ENCODE results near the gene TTC31.

TTC31 gene

DNA sequence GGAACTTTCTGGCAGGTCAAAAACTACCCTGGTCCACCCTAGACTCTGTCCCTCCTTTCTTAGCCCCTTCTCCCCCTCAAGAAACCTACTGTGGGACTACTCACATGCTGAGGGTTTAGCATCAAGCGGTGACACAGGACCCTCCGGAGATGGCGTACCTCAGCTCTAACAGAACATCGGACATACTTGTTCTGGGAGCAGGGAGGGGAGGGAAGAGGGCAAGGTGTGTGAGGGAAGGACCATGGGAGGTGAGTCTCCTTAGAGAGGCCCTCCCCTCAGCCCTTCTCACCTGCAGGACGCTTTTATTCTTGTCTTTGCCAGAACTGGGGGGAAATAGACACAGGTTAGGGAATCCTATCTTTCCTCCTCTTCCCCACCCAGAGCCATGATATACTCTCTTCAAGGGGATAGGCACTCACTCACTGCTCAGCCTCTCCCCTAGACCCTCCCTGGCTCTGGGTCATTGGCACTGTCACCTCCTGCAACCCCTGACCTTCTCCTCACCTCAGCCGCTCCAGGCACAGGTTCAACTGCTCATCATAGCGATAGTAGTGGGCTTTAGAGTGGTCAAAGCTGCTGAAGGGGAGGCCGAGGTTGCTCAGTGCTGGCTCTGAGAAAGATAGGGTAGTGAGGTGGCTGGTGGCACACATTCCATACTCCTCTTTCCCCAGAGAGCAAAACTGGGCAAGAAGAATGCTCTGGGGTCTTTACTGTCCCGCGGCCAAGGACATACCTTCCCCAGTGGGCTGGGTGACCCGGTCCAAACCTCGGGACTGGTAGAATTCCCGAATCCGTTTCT, 22.8 kb downstream of the TTC31 start:
- DNase-seq, result no peak

GRCh38 chr2:74507145-74507925, 24.5 kb downstream of the TTC31 start, which contains the start of gene PCGF1:
Gene PCGF1 (minus strand): TSS chr2:74507695. CDS start chr2:74507668, 27 bp downstream.
- DNase-seq, result peak; percentile 100

GRCh38 chr2:74507926-74508520, 25.1 kb downstream of the TTC31 start:
- peak; percentile 82 for DNase-seq

GRCh38 chr2:74510272-74510671, 27.4 kb downstream of the TTC31 start:
- no peak for DNase-seq

DNA sequence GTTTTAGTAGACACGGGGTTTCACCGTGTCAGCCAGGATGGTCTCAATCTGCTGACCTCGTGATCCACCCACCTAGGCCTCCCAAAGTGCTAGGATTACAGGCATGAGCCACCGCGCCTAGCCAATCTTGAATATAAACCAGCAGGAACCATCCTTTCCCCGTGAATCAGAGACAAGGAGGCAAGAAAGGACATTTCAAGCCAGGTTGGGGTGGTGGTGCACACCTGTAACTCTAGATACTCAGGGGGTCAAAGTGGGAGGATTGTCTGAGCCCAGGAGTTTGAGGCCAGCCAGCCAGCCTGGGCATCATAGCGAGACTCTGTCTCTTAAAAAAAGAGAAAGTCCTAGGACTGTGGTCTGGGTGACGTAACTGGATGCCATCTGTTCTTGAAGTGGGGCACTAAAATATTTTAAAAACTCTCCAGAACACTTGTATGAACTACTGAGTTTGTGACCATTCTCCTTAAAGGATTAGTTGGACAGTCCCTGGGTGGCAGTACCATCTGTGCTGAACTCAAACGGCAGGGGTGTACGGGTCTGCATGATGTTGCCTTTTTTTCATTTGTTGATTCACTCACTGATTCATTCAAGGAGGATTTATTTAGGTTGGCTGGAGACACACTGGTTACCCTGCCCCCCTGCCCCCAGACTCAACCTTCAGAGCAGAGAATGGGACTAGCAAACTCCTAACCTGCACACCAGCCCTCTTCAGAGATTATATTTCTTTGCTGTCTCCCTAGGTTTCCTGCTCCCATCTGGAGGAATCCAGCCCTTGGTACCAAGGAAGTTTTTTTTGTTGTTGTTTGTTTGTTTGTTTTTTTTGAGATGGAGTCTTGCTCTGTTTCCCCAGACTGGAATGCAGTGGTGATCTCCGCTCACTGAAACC, 28.5 kb downstream of the TTC31 start:
- DNase-seq, result no peak

- peak; percentile 26 for DNase-seq
Observed at GRCh38 chr2:74512744-74513604, 30.1 kb downstream of the TTC31 start.

DNA sequence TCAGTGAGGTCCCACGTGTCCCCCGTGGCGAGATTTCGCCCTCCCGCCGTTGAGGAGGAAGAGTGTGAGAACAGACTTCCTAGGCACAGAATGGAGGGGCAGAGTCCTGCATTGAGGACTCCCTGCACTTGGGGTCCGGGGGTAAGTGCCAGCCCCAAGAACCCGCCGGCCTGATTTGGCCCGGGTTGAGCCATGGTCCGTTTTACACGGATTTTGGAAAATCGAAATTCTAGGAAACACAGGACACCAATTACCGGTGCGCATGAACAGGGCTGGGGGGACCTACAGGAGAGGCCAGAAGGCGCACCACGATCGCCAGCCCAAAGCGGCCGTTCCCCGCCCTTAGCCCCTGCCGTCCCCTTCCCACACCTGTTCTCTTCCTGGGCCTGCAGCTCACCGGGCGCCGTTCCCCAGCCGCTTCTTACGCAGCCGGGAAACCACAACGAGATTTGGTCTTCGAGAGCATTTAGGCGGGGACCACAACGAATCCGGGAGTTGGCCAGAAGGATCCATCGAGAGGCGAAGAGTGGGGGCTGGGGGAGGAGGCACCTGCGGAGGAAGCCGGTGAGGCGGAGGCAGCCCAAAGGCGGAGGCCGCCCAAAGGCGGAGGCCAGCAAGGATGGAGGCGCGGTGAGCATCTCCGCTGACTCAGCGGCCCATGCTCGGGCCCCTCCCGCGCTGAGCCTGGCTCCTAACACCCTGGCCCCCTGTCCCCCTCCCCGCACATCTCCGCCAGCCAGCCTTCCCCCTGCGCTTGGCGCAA, 30.9 kb downstream of the TTC31 start:
- peak; percentile 69 for DNase-seq

- DNase-seq, result peak; percentile 65
Observed at GRCh38 chr2:74514368-74515270, 31.7 kb downstream of the TTC31 start, which contains the start of gene TLX2. Gene TLX2 (plus strand): TSS chr2:74514450. CDS start chr2:74514807, 357 bp downstream.

DNA sequence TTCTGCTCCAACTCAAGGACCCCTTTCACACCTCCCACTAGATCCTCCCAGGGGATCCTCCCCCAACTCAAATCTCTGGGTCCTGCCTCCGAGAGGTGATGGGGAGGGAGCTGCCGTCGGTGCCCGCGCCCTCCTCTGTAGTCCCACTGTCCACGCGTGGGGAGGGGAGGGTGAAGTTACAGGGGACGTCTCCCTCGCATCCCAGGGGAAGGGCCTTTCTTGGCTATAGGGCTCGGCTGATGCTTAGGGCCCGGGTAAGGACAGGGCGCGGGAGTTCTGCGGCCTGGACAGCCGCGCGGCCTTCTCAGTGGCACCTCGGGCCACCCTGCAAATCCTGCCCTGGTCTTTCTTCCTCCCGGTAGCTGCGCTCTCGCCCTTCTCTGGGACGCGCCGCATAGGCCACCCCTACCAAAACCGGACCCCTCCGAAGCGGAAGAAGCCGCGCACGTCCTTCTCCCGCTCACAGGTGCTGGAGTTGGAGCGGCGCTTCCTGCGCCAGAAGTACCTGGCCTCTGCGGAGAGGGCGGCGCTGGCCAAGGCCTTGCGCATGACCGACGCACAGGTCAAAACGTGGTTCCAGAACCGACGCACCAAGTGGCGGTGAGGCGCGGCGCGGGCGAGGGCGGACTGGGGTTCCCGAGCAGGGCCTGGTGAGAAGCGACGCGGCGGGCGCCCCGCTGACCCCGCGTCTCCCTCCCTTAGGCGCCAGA, 32.5 kb downstream of the TTC31 start:
- DNase-seq, result peak; percentile 48

DNA sequence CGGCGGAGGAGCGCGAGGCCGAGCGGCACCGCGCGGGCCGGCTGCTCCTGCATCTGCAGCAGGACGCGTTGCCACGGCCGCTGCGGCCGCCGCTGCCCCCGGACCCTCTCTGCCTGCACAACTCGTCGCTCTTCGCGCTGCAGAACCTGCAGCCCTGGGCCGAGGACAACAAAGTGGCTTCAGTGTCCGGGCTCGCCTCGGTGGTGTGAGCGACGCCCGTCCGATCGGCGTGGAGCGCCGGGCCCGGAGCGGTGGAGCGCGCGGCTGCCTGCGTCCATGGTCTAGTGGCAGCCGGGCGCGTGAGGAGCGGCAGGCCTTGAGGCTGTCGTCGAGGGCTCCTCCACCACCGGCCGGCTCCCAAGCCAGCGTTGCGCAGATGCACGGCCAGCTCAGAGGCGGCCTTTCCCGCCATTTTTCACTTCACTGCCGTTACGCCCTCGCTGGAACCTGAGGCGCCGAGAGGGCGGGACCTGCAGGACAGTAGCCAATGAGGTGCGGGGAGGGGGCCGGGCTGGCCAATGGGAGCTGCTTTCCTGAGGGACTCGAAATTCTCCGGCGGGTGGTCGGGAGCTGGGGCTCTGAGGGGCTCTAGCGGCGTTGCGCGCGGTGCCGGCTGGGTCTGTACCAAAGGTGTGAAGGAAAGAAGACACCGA, 33.2 kb downstream of the TTC31 start:
- DNase-seq, result peak; percentile 89

- no peak for DNase-seq
Observed at GRCh38 chr2:74516650-74517049, 33.8 kb downstream of the TTC31 start.

GRCh38 chr2:74522516-74522915, 39.6 kb downstream of the TTC31 start:
- DNase-seq, result no peak

DNA sequence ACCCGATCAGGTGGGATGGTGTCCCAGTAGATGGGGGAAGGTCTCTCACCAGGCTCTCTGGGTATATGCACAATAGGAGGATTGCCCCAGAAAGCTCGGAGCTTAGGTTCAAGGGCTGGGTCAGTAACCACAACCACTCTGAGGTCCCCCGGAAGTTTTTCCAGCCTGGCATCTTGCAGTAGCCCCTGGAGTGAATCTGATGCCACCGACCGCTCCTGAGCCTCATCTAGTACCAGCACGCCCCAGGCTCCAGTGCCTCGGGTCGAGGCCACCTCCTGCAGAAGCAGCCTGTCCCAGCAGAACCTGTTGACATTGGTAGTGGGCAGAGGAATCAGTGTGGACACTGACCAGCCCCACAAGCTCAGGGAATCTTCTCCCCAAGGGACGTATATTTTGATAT, 41.1 kb downstream of the TTC31 start:
- no peak for DNase-seq

DNA sequence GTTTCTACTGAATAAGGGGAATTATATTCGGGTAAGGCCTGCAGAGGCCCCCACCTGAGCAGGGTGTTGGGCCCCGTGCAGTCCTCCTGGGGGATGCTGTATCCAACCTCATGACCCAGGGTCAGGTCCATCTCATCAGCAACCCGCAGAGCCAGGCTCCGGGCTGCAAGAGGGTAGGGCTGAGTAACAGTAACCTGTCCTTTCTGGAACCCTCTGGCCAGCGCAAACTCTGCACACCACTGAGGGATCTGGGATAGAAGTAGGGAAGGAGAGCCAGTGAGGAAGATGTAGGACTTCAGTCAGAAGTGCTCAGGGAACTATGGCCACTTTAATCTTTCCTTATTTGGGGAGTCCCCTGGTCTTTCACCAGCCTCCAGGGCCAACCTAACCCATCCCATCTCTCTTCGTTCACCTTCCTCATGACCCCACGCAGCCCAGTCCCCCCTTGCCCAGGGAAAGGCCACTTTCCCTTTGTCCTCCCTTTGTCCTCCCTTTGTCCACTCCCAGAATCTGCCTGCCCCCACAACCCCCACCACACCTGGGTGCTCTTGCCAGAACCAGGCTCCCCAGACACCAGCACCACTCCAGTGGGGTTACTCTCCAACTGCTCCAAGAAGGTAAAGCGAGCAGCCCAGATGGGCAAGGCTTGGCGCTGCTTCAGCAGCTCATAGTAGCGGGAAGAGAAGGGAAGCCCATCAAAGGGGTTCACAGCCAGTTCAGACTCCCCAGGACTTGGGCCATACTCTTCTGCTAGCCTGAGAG, 42.3 kb downstream of the TTC31 start:
- DNase-seq, result no peak

GRCh38 chr2:74525717-74526648, 43.1 kb downstream of the TTC31 start, which contains the start of gene DQX1:
Gene DQX1 (minus strand): TSS chr2:74526231. CDS start chr2:74525729, 502 bp downstream.
- DNase-seq, result peak; percentile 46

DNA sequence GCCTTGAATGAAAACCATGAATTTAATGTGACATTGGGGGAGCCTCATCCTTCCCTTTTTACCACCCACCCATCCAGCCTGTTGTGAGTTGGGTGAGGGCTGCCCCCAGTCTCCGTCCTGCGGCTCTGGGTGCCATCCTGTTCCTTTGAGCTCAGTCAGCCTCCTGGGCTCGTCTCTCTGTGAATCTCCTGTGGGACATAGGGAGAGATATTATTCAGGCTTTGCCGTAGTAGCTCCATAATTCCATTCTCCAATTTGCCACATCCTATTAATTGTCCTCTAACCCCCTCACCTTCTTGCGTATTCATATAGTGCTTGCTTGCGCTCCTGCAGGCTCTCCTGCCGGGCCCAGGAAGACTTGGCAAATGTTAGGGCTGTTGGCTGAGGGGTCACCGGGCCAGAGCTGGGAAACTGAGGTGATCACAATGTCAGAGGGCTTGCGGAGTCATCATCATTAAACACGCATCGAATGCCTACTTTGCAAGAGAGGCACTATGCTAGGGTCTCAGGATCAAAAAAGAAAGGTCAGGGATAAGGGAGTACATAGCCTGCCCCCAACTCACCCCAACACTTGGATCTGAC, 43.9 kb downstream of the TTC31 start:
- no peak for DNase-seq

All from eye (tissue), 1 donor.